Measurements from ENCODE around the gene GAS2L1. TPM values are rescaled to one million over a fixed set of nuclear protein-coding genes. Genes with fewer than 3 reads are reported as not detected.
A peak's percentile ranks its signal among the peaks of the same experiment; 100 is the strongest.

GAS2L1 gene
- total RNA-seq, 2 donors from 2014 or later: 0.43 TPM; not detected in 1

DNA sequence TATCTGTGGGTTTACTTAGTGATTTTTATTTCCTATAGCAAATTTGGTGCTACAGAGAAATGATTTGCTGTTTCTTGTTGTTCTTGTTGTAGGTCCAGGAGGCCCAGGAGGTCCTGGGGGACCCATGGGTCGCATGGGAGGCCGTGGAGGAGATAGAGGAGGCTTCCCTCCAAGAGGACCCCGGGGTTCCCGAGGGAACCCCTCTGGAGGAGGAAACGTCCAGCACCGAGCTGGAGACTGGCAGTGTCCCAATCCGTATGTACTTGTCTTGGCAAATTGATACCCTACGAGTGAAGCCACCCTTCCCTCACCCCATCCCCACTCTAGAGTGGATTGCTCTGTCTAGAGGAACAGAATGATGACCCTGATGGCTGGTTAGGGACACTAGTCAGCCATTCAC, 7.8 kb upstream of the GAS2L1 start:
- Mint-ChIP-seq H3K4me3 (no peak overlapping the region), H3K36me3 (peaks cover 30% of the 10 kb centered on the region), H3K27ac (no peak overlapping the region), H3K27me3 (no peaks in the 10 kb centered on the region), H3K4me1 (ENCODE audit: low read depth in 2 of 2) (peaks cover 0 to 22% of the 10 kb centered on the region in 2 donors), H3K9me3 (no peaks in the 10 kb centered on the region)
- DNase-seq (ENCODE audit: low spot score) (no peak), ATAC-seq (no peak)

DNA sequence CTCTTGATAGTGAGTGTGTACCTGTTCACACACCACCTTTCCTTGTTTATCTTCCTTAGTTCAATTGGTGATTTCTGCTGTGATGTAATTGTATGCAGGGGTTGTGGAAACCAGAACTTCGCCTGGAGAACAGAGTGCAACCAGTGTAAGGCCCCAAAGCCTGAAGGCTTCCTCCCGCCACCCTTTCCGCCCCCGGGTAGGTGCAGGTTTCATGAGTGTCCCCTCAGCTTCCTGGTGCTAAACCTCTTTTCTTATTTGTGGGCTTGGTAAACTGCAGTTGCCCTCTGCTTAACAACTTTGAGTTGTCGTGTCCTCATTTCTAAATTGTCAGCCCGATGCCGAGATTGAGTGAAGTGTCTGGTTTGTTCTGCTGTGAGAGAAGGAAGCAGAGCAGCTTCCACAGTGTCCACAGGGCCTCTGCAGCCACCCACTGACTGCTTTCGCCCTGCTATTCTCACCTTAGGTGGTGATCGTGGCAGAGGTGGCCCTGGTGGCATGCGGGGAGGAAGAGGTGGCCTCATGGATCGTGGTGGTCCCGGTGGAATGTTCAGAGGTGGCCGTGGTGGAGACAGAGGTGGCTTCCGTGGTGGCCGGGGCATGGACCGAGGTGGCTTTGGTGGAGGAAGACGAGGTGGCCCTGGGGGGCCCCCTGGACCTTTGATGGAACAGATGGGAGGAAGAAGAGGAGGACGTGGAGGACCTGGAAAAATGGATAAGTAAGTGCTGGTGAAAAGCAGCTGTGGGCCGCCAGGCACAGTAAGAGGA, 7.1 kb upstream of the GAS2L1 start:
- no peak overlapping the region for H3K4me3 Mint-ChIP-seq
- peaks cover 0 to 25% of the 10 kb centered on the region in 2 donors for H3K4me1 Mint-ChIP-seq (ENCODE audit: low read depth in 2 of 2)
- ATAC-seq: no peak
- no peak for DNase-seq (ENCODE audit: low spot score)
- H3K27ac Mint-ChIP-seq: peak overlapping the region; percentile 61 to 62
- peaks cover 30% of the 10 kb centered on the region for H3K36me3 Mint-ChIP-seq
- no peaks in the 10 kb centered on the region for H3K27me3 Mint-ChIP-seq
- H3K9me3 Mint-ChIP-seq: no peaks in the 10 kb centered on the region

- Mint-ChIP-seq H3K4me3 (no peak overlapping the region), H3K36me3 (peaks cover 30% of the 10 kb centered on the region), H3K27ac (peak overlapping the region in 1 of 2 donors; percentile 63), H3K27me3 (peaks cover 2 to 6% of the 10 kb centered on the region in 2 donors), H3K4me1 (ENCODE audit: low read depth in 2 of 2) (peaks cover 0 to 33% of the 10 kb centered on the region in 2 donors), H3K9me3 (no peaks in the 10 kb centered on the region)
- DNase-seq (ENCODE audit: low spot score) (no peak), ATAC-seq (no peak)
These were observed 6.0 kb upstream of the GAS2L1 start for GRCh38 chr22:29300467-29300806.

- Mint-ChIP-seq H3K4me3 (no peak overlapping the region), H3K9me3 (no peaks in the 10 kb centered on the region), H3K4me1 (ENCODE audit: low read depth in 2 of 2) (peaks cover 0 to 35% of the 10 kb centered on the region in 2 donors), H3K27me3 (peaks cover 6 to 8% of the 10 kb centered on the region in 2 donors), H3K27ac (peak overlapping the region in 1 of 2 donors; percentile 63), H3K36me3 (peaks cover 25% of the 10 kb centered on the region)
- ATAC-seq (no peak), DNase-seq (ENCODE audit: low spot score) (no peak)
These were observed 5.4 kb upstream of the GAS2L1 start for GRCh38 chr22:29300807-29301601.

DNA sequence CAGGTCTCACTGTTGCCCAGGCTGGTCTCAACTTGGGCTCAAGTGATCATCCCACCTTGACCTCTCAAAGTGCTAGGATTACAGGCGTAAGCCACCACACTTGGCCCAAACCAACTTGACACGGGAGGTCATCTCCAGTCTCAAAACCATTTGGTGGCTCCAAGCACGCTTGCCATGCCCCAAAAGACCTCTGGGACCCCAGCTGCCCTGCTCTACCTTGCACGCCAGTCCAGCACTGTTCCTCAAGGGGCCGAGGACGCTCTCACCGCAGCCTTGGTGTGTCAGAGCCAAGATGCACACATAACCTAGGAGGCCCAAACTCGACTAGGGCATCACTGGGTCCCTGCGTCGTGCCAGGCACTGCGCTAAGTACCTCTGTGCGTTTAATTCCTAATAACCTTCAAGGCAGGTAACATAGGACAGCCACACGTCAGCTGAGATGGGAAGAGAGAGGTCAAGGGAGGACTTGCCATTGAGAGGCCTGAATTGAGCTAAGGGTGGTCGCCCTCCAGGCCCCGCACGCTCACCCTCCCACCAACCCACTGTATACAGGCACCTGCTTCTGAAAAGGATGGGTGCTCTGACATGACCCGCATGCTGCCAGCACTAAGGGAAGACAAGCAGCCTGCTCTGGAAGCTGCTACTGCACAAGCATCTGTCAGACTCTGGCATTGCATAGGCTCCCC, 4.6 kb upstream of the GAS2L1 start:
- Mint-ChIP-seq H3K4me3 (no peak overlapping the region), H3K27ac (no peak overlapping the region), H3K4me1 (ENCODE audit: low read depth in 2 of 2) (peaks cover 0 to 37% of the 10 kb centered on the region in 2 donors), H3K9me3 (no peaks in the 10 kb centered on the region), H3K27me3 (peaks cover 6 to 11% of the 10 kb centered on the region in 2 donors), H3K36me3 (peaks cover 24% of the 10 kb centered on the region)
- DNase-seq (ENCODE audit: low spot score) (no peak), ATAC-seq (no peak)

DNA sequence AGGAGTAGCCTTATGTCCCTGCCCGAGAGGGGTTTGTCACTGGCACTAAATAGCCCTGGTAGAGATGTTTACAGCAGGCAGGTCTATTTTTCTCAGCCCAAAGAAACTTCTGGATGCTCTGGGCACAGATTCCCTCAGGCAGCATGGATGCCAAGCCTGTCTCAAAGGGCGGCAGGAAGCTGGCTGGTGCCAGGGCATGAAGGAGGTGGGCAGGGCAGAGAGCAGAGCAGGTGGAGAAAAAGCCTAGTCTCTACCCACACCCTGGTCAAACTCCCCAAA, 4.1 kb upstream of the GAS2L1 start:
- H3K36me3 Mint-ChIP-seq: peaks cover 22% of the 10 kb centered on the region
- no peak overlapping the region for H3K27ac Mint-ChIP-seq
- H3K4me1 Mint-ChIP-seq (ENCODE audit: low read depth in 2 of 2): peaks cover 0 to 38% of the 10 kb centered on the region in 2 donors
- no peaks in the 10 kb centered on the region for H3K9me3 Mint-ChIP-seq
- peaks cover 7 to 11% of the 10 kb centered on the region in 2 donors for H3K27me3 Mint-ChIP-seq
- no peak overlapping the region for H3K4me3 Mint-ChIP-seq
- DNase-seq (ENCODE audit: low spot score) (no peak), ATAC-seq (no peak)

GRCh38 chr22:29302681-29303465, 3.6 kb upstream of the GAS2L1 start:
- Mint-ChIP-seq H3K27ac (no peak overlapping the region), H3K4me3 (no peak overlapping the region), H3K9me3 (no peaks in the 10 kb centered on the region), H3K27me3 (peaks cover 9 to 11% of the 10 kb centered on the region in 2 donors), H3K4me1 (ENCODE audit: low read depth in 2 of 2) (peaks cover 0 to 35% of the 10 kb centered on the region in 2 donors), H3K36me3 (peaks cover 17% of the 10 kb centered on the region)
- DNase-seq (ENCODE audit: low spot score) (no peak), ATAC-seq (peak in 1 of 2 donors; percentile 7)

DNA sequence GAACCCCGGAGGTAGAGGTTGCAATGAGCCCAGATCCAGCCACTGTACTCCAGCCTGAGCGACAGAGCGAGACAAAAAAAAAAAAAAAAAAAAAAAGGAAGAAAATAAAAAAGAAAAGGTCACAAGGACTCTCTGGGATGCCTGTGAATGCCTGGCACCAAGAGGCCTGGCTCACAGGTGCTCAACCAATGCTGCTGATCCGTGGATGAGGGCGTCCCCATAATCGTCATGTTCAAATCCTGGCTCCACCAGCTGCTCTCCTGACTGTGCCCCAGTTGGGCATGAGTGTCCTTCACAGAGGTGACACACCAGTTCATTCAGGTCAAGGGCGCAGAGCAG, 645 bp upstream of the GAS2L1 start:
- Mint-ChIP-seq H3K9me3 (no peaks in the 10 kb centered on the region), H3K27me3 (peaks cover 9 to 11% of the 10 kb centered on the region in 2 donors), H3K4me1 (ENCODE audit: low read depth in 2 of 2) (peaks cover 0 to 25% of the 10 kb centered on the region in 2 donors), H3K4me3 (peak overlapping the region; percentile 72), H3K36me3 (peaks cover 5% of the 10 kb centered on the region), H3K27ac (no peak overlapping the region)
- DNase-seq (ENCODE audit: low spot score) (no peak), ATAC-seq (no peak)

GRCh38 chr22:29306835-29307595, 565 bp downstream of the GAS2L1 start:
- Mint-ChIP-seq H3K4me3 (peak overlapping the region; percentile 72), H3K27ac (no peak overlapping the region), H3K4me1 (ENCODE audit: low read depth in 2 of 2) (peaks cover 0 to 18% of the 10 kb centered on the region in 2 donors), H3K9me3 (no peaks in the 10 kb centered on the region), H3K36me3 (no peaks in the 10 kb centered on the region), H3K27me3 (peaks cover 10 to 11% of the 10 kb centered on the region in 2 donors)
- ATAC-seq: peak; percentile 29 to 54
- no peak for DNase-seq (ENCODE audit: low spot score)

- H3K36me3 Mint-ChIP-seq: no peaks in the 10 kb centered on the region
- H3K4me1 Mint-ChIP-seq (ENCODE audit: low read depth in 2 of 2): peaks cover 0 to 18% of the 10 kb centered on the region in 2 donors
- no peak for ATAC-seq
These were observed 1.2 kb downstream of the GAS2L1 start for GRCh38 chr22:29307596-29308147.

DNA sequence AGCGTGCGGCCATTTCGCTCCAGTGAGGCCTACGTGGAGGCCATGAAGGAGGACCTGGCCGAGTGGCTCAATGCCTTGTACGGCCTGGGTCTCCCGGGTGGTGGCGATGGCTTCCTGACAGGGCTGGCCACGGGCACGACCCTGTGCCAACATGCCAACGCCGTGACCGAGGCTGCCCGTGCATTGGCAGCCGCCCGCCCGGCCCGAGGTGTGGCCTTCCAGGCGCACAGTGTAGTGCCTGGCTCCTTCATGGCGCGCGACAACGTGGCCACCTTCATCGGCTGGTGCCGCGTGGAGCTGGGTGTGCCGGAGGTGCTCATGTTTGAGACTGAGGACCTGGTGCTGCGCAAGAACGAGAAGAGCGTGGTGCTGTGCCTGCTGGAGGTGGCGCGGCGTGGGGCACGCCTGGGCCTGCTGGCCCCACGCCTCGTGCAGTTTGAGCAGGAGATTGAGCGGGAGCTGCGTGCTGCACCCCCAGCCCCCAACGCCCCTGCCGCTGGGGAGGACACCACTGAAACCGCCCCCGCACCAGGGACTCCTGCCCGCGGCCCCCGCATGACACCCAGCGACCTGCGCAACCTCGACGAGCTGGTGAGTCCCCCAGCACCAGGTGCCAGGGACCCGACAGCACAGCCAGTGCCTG, 1.8 kb downstream of the GAS2L1 start:
- Mint-ChIP-seq H3K36me3 (no peaks in the 10 kb centered on the region), H3K4me1 (ENCODE audit: low read depth in 2 of 2) (peaks cover 0 to 20% of the 10 kb centered on the region in 2 donors), H3K4me3 (no peak overlapping the region), H3K9me3 (no peaks in the 10 kb centered on the region), H3K27me3 (peaks cover 11 to 17% of the 10 kb centered on the region in 2 donors), H3K27ac (no peak overlapping the region)
- no peak for DNase-seq (ENCODE audit: low spot score)
- no peak for ATAC-seq

More at GRCh38 chr22:29307596-29308147, 1.2 kb downstream of the GAS2L1 start:
- Mint-ChIP-seq H3K9me3 (no peaks in the 10 kb centered on the region), H3K27me3 (peaks cover 11 to 14% of the 10 kb centered on the region in 2 donors), H3K27ac (no peak overlapping the region), H3K4me3 (peak overlapping the region; percentile 67)
- DNase-seq (ENCODE audit: low spot score): no peak

GRCh38 chr22:29308791-29309262, 2.4 kb downstream of the GAS2L1 start:
- Mint-ChIP-seq H3K4me3 (no peak overlapping the region), H3K27ac (no peak overlapping the region), H3K36me3 (no peaks in the 10 kb centered on the region), H3K9me3 (no peaks in the 10 kb centered on the region), H3K4me1 (ENCODE audit: low read depth in 2 of 2) (peaks cover 0 to 21% of the 10 kb centered on the region in 2 donors), H3K27me3 (peaks cover 15 to 20% of the 10 kb centered on the region in 2 donors)
- DNase-seq (ENCODE audit: low spot score) (no peak), ATAC-seq (peak in 1 of 2 donors; percentile 29)

All from natural killer cell treated with Interleukin-12 subunit alpha and Interleukin-12 subunit beta and Interleukin-15 and Interleukin-18, amount 100 ng/mL, for 72 hours (primary cell).